HUES6 (cell line): ENCODE data around the gene BACE1.

Experiments
- H3K27ac ChIP-seq: 2 replicates; pipeline ENCODE4 v1.7.0; 2013; ENCODE audit warnings: low read depth, mild to moderate bottlenecking, low read length, inconsistent platforms
- H3K27me3 ChIP-seq: 2 replicates; pipeline ENCODE4 v1.6.1; 2013; ENCODE audit warnings: low read length; ENCODE audit not compliant: control insufficient read depth, insufficient read depth
- H3K36me3 ChIP-seq: 2 replicates; pipeline ENCODE4 v1.6.1; 2013; ENCODE audit warnings: low read length; ENCODE audit not compliant: control insufficient read depth, insufficient read depth
- H3K4me1 ChIP-seq: 2 replicates; pipeline ENCODE4 v1.6.1; 2013; ENCODE audit warnings: low read length; ENCODE audit not compliant: control insufficient read depth, insufficient read depth
- H3K4me3 ChIP-seq: 2 replicates; pipeline ENCODE4 v1.5.1; 2013; ENCODE audit warnings: low read depth, low read length
- H3K9ac ChIP-seq: one replicate; pipeline ENCODE4 v1.6.1; 2013; ENCODE audit warnings: mild to moderate bottlenecking, low read length
- H3K9me3 ChIP-seq: 2 replicates; pipeline ENCODE4 v1.6.1; 2013; ENCODE audit warnings: low read depth, low read length; ENCODE audit not compliant: control insufficient read depth, insufficient read depth

BACE1 gene

GRCh38 chr11:117248341-117248740, 67.7 kb downstream of the BACE1 start:
- Histone ChIP-seq H3K4me3 (no peak overlapping the region), H3K9ac (no peak overlapping the region), H3K36me3 (peaks cover 62% of the 10 kb centered on the region), H3K27me3 (no peaks in the 10 kb centered on the region), H3K9me3 (no peaks in the 10 kb centered on the region), H3K27ac (no peak overlapping the region), H3K4me1 (no peaks in the 10 kb centered on the region)

- Histone ChIP-seq H3K36me3 (peaks cover 47% of the 10 kb centered on the region), H3K9me3 (no peaks in the 10 kb centered on the region)
These were observed 76.8 kb downstream of the BACE1 start for GRCh38 chr11:117239295-117239694.

GRCh38 chr11:117238221-117238620, 77.8 kb downstream of the BACE1 start:
- no peak overlapping the region for H3K4me3 ChIP-seq
- H3K36me3 ChIP-seq: peaks cover 40% of the 10 kb centered on the region
- H3K27me3 ChIP-seq: no peaks in the 10 kb centered on the region
- no peak overlapping the region for H3K27ac ChIP-seq
- no peaks in the 10 kb centered on the region for H3K4me1 ChIP-seq
- no peak overlapping the region for H3K9ac ChIP-seq
- H3K9me3 ChIP-seq: no peaks in the 10 kb centered on the region

More at GRCh38 chr11:117239295-117239694, 76.8 kb downstream of the BACE1 start:
- Histone ChIP-seq H3K27me3 (no peaks in the 10 kb centered on the region), H3K4me3 (no peak overlapping the region), H3K27ac (no peak overlapping the region), H3K4me1 (no peaks in the 10 kb centered on the region), H3K9ac (no peak overlapping the region)
